SHP77 treated with DMSO at 0.1 percent for 48 hours (cell line): ENCODE measurements around the gene RAB20.
"Not testable (repeated sequence)": the region's sequence is repeated elsewhere in the genome, so short reads cannot be mapped to it uniquely, and the experiment has no call there.

Experiments used
- DNase-seq: peaks from one replicate; lab custom pipeline; 2025; lab: John Stamatoyannopoulos, UW

The RAB20 gene

DNA sequence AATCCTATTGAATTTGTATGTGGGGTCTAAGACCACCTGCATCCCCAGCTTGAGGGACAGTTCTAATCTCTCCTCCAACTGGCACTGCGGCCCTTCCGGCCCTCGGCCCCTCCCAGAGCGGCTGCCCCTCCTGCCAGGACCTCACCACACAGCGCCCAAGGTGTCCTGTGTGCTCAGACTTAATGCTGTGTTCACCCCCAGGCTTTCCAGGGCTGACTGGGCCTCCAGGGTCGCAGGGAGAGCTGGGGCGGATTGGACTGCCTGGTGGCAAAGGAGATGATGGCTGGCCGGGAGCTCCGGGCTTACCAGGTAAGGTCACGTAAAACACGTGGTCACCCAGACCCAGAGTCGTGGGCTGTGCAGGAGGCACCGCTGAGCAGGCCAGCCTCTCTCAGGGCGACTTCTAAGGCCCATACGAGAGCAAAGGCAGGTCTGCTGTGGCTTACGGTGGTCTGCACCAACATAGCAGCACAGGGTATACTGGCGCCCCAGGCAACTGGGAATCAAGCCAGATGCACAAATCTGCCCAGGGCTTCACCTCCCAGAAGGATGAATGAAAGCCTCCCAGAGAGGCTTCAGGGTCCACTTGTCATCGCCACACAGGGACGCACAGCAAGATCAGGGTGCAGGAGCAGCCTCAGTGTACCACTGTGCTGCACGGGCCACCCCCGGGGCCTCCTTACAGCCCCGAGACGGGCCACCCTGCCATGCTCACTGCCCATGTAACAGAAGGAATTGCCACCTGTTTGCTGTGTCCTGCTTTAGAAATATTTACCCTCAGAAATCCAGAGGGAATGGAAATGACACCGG is 69.4 kb downstream of the RAB20 start:
- DNase-seq: no peak

DNA sequence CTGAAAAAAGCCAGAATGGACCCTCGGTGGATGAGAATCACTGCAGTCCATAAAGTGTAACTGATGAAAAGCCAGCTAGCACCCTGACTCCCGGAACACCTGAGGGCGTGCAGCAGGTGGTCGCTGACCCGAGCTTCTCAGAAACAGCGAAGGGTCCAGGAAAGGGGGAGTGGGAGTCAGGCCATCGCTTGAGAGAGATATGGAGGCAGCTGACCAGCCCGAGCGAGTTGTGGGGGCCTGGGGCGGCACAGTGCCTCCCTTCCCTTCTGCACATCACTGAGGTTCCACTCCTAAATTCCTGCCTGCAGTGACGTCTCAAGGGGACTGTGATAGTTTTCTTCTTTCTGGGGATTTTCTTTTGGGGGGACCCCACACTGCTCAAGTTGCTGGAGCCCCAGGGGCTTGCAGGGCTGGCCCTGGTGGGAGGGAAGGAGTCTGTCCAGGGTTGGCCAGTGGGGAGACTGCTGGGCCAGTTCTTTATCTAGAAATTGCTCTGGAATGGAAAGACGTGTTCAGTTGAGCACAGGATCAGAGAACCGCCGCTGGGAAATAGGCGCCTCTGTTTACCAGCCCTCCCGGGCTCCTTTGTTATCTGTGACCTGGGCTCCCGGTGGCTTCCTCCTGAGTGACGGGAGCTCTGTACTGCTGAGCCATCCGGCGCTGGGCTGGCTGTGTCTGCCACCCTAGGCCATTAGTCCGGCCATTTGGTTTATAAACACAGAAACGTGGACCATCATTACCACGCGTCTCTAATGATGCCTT is 71.3 kb downstream of the RAB20 start:
- DNase-seq: no peak

DNA sequence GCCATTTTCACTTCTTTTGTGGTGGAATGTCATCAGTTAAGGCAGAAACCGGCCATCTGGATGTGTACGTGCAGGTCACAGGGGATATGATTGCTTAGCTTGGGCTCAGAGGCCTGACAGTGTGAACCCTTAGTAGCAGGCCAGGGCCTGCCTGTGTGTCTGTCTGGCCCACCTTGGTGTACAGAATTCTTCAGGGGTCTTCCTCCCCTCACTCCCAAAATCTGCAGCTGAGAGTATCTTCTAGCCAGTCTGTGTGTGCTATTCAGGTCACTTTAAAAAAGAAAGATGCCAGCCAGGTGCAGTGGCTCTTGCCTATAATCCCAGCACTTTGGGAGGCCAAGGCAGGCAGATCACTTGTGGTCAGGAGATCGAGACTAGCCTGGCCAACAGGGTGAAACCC is 74.6 kb downstream of the RAB20 start:
- not testable (repeated sequence) for DNase-seq

DNA sequence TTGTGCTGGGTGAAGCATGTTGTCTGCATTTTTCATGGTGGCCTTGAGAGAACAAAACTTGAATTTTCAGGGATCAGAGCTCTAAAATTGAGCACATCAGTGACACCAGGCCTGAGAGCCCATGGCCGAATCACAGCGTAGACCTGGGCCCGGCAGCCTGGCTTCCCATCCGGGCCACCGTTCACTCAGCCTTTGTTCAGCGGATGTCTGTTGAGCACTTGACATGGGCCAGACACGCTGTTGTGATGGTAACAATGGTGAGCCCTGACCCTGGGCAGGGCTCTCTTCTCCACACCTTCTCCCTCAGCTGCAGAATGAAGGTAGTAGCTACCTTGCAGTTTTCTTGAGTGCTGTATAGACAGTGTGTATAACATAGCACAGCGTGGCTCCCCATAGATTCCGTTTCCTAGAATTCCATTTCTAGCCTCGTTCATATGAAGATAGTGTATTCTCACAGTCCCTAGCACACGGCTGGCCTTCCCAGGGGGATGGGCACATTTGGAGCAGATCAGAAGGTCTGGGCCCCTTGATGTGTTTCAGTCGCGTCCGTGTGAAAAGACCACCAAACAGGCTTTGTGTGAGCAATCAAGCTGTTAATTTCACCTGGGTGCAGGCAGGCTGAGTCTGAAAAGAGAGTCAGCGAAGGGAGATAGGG is 75.3 kb downstream of the RAB20 start:
- DNase-seq: no peak

DNA sequence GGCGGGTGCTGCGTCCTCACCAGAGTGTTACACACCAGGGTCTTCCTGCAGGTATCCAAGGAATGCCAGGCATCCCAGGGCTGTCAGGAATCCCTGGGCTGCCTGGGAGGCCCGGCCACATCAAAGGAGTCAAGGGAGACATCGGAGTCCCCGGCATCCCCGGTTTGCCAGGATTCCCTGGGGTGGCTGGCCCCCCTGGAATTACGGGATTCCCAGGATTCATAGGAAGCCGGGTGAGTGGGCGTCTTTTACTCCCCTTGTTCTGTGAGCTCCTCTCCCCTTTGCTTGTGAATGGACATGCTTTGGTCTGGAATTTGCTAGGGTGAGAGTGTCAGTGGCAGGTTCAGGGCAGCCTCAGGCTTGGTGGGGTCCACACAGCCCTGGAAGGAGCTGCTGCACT is 75.9 kb downstream of the RAB20 start:
- no peak for DNase-seq

DNA sequence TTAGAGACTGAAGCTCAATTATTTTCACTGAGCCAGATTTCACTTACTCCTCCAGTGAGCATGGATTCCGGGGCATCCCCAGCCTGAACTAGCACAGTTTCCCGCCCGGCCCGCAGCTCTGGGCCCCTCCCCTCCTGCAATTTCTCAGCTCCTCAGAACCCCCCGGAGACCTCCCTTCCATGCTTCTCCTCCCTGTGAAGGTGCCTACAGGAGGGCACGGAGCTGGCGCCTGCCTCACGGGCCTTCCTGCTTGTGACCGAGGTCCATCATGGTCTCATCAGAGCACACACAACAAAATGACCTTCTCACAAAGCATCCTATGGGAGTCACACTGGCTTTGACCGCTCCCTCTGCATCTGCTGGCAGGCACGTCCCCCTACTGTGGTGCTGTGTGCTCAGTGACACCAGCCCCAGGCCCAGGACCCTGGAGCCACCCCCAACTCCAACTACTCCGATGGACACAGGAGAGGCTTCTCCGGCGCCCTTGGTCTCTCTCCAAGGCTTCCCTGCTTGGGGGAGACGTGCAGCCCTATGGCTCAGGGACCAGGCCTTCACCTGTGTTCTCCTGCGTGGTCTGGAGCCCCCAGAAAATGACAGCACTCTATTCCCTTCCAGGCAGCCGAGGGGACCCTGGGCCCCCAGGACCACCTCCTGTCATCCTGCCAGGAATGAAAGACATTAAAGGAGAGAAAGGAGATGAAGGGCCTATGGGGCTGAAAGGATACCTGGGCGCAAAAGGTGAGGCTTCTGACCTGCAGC is 77.1 kb downstream of the RAB20 start:
- no peak for DNase-seq

DNA sequence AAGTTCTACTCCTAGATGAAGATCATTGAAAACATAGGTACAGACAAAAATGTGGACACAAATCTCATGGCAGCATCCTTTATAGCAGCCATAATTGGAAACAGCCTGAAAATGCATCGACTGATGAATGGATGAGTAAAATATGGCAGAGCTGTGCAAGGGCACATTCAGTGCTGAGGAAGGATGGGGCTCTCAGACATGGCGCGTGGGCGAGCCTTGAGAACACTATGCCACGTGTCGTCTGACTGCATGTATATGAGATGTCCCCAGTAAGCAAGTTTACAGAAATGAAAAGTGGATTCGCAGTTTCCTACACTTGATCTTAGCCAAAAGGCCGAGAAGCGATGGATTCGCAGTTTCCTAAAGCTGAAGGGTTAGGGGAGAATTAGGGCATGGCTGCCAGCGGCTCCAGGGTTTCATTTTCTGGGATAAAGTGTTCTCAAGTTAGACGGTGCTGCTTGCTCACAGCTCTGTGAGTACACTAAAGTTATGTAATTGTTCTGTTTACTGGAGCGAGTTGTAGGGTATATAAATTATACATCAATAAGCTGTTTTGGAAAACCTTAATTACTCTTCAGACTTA is 78.0 kb downstream of the RAB20 start:
- DNase-seq: no peak

DNA sequence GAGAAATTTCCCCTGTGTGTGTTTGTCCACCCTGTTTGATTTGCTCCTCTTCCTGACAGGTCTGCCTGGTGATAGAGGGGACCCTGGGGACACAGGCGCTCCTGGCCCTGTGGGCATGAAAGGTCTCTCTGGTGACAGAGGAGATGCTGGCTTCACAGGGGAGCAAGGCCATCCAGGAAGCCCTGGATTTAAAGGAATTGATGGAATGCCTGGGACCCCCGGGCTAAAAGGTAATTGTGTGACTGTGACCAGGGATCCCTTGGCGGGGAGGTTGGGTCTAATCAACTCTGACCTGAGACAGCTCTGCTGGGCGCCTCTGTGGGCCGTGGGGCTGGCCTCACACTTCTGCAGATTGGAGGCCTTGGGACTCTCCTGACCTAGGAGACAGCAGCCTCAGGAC is 81.4 kb downstream of the RAB20 start:
- DNase-seq: no peak

DNA sequence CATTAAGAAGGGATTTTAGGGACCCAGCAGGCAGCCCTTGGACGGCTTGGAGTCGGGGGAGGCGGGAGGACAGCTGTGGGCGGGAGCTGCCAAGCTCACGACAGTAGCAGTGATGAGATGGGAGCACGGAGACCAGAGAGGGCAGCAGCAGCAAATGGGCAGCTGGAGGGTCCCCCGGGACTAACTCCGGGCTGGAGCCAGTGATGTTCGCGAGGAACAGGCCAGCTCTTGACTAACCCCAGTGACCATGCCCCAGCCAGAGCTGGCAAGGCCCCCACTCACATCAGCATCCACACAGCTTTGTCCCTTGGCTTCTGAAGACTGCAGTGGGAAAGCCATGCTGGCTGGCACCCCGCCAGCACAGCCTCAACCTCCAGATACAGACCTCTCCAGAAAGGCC is 81.9 kb downstream of the RAB20 start:
- DNase-seq: no peak

DNA sequence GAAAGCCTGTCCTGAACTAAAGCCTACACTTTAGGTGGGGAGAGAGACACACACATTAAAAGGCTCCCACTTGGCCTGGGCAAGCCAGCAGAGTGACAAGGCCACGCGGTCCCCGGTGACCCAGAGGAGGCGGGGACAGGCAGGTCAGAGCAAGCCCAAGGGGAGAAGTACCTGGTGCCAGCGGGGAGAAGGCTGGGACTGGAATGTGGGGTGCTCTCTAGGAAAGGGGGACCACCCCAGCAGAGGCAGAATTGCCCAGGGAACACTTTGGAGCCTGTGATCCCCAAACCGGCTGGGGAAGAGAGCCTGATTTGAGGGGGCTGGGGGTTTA is 82.3 kb downstream of the RAB20 start:
- DNase-seq: no peak

DNA sequence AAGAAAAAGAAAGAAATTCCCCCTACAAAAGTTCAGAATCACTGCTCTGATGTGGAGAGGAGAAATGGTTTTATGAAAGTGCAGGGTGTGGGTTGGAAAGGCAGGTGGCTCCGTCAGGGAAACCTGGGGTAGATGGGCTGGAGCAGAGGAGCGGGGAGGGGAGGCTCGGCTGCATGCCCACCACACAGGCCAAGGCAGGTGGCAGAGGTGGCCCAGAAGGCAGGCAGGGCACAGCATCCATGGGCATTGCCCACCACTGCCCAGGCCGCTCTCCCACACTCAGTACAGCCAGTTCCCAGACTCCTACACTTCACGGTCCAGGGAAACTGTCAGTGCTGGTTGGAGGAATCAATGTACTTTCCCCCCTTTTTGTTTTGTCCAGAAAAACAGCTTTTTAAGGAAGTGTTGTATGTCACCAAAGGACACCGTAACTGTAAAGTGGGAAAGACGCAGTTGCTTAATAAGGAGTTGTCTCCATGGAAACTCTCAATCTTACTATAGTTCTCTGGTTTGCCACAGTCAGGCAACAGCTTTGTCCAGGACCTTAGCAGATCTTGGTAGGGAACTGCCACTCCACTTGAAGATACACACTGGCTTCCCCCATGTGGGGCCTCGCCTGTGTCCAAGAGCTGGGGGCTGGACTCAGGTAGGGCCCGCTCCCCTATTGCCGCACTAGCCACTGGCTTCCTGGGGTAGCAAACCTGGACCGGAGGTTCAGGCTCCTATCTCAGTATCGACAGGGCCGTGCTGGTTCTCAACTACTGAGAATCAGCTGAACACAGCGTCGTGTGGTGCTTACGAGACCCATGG is 82.9 kb downstream of the RAB20 start:
- DNase-seq: no peak

DNA sequence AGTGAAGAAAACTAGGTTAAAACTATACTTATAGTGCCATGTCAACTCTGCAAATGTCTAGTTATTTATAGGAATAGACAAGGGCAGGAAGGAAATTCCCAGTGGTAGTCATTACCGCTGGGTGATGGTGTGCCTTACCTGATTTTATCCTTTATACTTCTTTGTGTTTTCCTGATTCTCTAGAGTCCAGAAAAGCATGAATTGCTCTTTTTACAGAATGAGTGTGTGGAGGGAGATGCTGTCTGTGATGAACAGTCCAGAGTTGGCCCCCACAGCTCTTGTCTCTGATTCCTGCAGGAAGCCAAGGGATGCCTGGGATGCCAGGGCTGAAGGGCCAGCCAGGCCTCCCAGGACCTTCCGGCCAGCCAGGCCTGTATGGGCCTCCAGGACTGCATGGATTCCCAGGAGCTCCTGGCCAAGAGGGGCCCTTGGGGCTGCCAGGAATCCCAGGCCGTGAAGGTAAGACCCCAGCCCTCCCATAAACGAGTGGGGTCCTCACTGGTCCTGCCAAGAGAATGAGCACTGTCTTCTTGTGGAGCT is 83.7 kb downstream of the RAB20 start:
- no peak for DNase-seq

DNA sequence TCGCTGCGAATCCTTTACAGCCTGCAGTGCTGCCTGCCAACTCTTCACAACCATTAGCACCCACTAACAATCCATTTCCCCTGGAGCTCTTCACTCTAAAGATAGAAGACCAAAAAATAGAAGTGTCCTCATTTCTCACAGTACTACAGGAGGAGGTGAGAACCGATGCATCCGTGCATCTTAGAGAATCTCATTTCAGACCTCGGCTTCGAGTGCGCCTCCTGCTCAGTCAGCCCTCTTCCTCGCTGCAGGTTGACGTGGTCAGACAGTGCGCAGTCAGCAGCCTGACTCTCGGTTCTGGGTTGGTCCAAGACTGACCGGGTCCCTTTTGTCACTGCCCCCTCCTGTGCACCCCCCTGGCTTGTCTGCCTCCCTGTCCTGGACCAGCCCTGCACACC is 85.3 kb downstream of the RAB20 start:
- no peak for DNase-seq

DNA sequence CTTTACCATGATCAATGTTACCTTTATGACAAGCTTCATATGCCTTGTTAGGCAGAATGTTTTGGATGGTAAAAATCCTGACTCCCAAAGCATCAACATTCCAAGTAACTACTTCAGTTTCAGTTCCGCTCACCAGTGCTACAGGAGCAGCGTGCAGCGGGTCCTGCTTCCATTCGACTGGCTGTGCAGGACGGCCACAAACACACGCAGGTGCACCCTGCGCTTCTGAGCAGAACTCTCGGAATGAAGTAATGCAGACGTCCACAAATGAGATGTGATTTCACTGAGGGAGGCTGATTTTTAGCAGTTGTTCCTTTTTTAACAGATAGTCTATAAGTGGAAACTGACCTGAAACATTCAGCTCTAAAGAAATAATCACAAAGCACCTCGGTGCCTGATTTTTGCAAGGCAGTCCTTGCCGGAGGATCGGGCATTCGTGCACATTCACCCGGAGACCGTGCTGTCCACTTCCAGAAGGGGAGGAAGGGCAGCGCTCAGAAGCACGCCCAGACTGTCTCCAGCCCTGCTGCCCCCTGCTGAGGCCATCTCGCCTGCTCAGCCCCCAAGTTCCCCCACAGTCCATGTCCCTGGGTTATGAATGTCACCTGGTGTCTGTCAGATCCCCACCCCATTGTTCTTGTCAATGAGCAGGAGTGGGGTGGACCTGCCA is 85.8 kb downstream of the RAB20 start:
- no peak for DNase-seq

DNA sequence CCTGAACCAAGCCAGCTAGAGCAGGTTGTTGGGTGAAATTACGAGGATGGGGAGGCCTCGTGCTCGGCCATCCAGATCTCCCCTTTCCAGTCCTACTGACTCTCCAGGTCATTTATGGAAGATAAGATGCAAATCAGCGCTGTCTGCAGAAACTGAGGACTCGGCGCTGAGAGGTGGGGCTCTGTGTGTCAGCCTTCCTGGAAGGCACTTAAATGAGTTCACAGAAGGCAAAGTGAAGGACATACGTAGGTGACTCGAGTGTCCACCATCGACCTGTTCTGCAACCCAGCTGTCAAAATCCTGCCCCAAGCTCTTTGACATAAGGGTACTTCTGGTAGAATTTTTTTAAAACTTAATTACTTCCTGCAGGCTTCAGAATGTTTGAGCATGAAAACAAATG is 86.4 kb downstream of the RAB20 start:
- no peak for DNase-seq

DNA sequence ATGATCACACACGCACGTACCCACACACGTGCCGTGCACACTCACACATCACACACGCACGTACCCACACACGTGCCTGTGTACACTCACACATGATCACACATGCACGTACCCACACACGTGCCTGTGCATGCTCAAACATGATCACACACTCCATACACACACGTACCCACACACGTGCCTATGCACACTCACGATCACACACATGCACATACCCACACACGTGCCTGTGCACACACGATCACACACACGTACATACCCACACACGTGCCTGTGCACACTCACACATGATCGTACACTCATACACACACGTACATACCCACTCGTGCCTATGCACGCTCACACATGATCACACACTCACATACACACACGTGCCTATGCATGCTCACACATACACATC is 86.8 kb downstream of the RAB20 start:
- DNase-seq: no peak
